SU-DHL-6 (cell line): ENCODE measurements around the gene PLCXD1.

ENCODE experiments used
- H2AFZ ChIP-seq: fragments of 200-600 bp; sonication (generic); 2 replicates; pipeline ENCODE4 v1.6.1; 2014; ENCODE audit warnings: low read depth, mild to moderate bottlenecking, moderate library complexity, mixed read lengths, antibody characterized with exemption, low read length; ENCODE audit not compliant: severe bottlenecking
- H3F3A ChIP-seq: fragments of 200-600 bp; shearing (Covaris generic); 2 replicates; pipeline ENCODE4 v1.6.0; 2016; ENCODE audit warnings: antibody characterized with exemption, mild to moderate bottlenecking; ENCODE audit not compliant: insufficient read depth
- H3K27ac ChIP-seq: fragments of 200-600 bp; sonication (generic); 2 replicates; pipeline ENCODE4 v1.5.1; 2016; ENCODE audit warnings: low read depth, mild to moderate bottlenecking, low read length, moderate library complexity, mixed read lengths
- H3K27me3 ChIP-seq: fragments of 200-600 bp; sonication (generic), shearing (Covaris generic); 2 replicates; pipeline ENCODE4 v1.6.0; 2014; ENCODE audit warnings: mild to moderate bottlenecking, low read length
- H3K36me3 ChIP-seq: fragments of 200-600 bp; sonication (generic); 2 replicates; pipeline ENCODE4 v1.6.1; 2014; ENCODE audit warnings: mild to moderate bottlenecking, low read length, mixed read lengths
- H3K4me2 ChIP-seq: fragments of 300-600, 200-600 bp; shearing (Covaris generic), sonication (generic); 2 replicates; pipeline ENCODE4 v1.6.0; 2014; ENCODE audit warnings: low read length, low read depth, mild to moderate bottlenecking; ENCODE audit not compliant: poor library complexity, severe bottlenecking
- H3K4me3 ChIP-seq: fragments of 200-600 bp; sonication (generic); 2 replicates; pipeline ENCODE4 v1.5.1; 2014; ENCODE audit warnings: antibody characterized with exemption, low read length, mild to moderate bottlenecking, mixed read lengths; ENCODE audit not compliant: insufficient read depth, poor library complexity, severe bottlenecking
- H3K79me2 ChIP-seq: fragments of 200-600 bp; sonication (generic); 2 replicates; pipeline ENCODE4 v1.6.1; 2014; ENCODE audit warnings: mild to moderate bottlenecking, low read length, moderate library complexity; ENCODE audit not compliant: insufficient read depth
- H3K9ac ChIP-seq: fragments of 200-600 bp; sonication (generic); 2 replicates; pipeline ENCODE4 v1.7.0; 2014; ENCODE audit warnings: mild to moderate bottlenecking, low read length
- H3K9me2 ChIP-seq: fragments of 200-600 bp; sonication (generic); replicated peaks from 2 replicates; pipeline ENCODE4 v1.6.1; 2014; ENCODE audit warnings: low read length; ENCODE audit not compliant: insufficient read depth
- H3K9me3 ChIP-seq: fragments of 200-600 bp; sonication (generic); 2 replicates; pipeline ENCODE4 v1.6.1; 2014; ENCODE audit warnings: low read length, mixed read lengths; ENCODE audit not compliant: insufficient read depth
- H4K20me1 ChIP-seq: fragments of 200-600 bp; sonication (generic); 2 replicates; pipeline ENCODE4 v1.6.1; 2014; ENCODE audit warnings: low read depth, mild to moderate bottlenecking, antibody characterized with exemption, low read length, moderate library complexity, mixed read lengths
- CTCF ChIP-seq: fragments of 200-600 bp; sonication (generic); IDR thresholded peaks from one replicate; pipeline ENCODE4 v1.5.1; 2017; ENCODE audit warnings: antibody characterized with exemption, mild to moderate bottlenecking, low read length, moderate library complexity; ENCODE audit not compliant: insufficient read depth, poor library complexity, severe bottlenecking
- EZH2phosphoT487 ChIP-seq: fragments of 200-600 bp; sonication (generic), shearing (Covaris generic); conservative IDR thresholded peaks from 2 replicates; pipeline ENCODE4 v1.6.1; 2018; ENCODE audit warnings: mild to moderate bottlenecking, antibody characterized with exemption, low read length, moderate library complexity, mixed read lengths

PLCXD1 gene

DNA sequence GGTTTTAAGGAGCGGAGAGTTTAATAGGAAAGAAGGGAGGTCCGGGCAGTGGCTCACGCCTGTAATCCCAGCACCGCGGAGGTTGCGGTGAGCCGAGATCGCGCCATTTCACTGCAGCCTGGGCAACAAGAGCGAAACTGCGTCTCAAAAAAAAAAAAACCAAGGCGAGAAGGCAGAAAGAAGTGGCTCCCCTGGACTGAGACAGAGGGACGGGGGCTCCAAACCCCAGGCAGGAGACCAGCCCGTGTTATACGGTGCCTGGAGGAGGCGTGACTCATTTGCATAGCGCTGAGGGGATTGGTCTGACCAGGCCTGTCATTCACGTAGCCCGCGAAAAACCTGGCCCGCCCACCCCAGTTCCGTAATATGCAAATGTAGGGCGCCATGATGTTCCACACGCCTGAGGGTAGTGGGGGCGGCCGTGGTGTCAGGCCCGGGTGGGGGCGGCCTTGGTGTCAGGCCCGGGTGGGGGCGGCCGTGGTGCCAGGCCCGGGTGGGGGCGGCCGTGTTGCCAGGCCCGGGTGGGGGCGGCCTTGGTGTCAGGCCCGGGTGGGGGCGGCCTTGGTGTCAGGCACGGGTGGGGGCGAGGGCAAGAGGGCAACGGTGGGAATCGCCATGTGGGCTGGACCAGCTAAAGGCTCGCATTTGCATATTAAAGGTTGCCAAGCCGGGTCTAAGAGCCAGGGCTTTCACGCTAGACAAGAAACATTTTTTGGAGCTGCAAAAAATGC is 2.1 kb downstream of the PLCXD1 start:
- Histone ChIP-seq H3K27me3 (no peaks in the 10 kb centered on the region), H3K9me2 (no peaks in the 10 kb centered on the region), H3K27ac (peak overlapping the region; percentile 87), H3K9ac (peak overlapping the region; percentile 42), H3K9me3 (no peaks in the 10 kb centered on the region), H3K4me3 (no peak overlapping the region), H3K36me3 (peaks cover 2% of the 10 kb centered on the region; the same call in 1 of the 2 replicates), H3K4me2 (peak overlapping the region; percentile 58), H2AFZ (no peak overlapping the region), H4K20me1 (no peaks in the 10 kb centered on the region), H3K79me2 (no peaks in the 10 kb centered on the region), H3F3A (peaks cover 15% of the 10 kb centered on the region)
- no peak for TF ChIP-seq CTCF
- TF ChIP-seq EZH2phosphoT487, result no peak

DNA sequence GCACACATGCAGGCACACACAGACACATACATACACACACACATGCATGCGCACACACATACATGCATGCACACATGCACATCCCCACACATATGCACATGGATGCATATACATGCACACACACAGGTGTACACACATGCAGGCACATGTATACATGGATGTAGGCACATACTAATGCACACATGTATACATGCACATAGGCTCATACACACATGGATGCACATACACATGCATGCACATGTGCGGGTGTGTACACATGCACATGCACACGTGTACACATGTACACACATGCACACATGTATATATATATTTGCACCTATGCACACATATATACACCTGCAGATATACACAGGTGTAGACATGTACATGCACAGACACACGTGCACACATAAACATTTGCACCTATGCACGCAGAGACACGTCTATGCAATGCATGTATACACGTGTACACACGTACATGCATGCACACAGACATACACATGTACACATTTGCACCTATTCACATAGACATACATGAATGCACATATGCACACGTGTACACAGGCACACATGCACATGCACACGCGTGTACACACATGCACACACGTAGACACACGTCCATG is 4.0 kb downstream of the PLCXD1 start:
- no peak overlapping the region for H3K4me3 ChIP-seq
- no peak overlapping the region for H2AFZ ChIP-seq
- no peaks in the 10 kb centered on the region for H3K9me2 ChIP-seq
- peaks cover 2% of the 10 kb centered on the region; the same call in 1 of the 2 replicates for H3K36me3 ChIP-seq
- H3K79me2 ChIP-seq, result no peaks in the 10 kb centered on the region
- H4K20me1 ChIP-seq, result no peaks in the 10 kb centered on the region
- H3K4me2 ChIP-seq, result no peak overlapping the region
- no peaks in the 10 kb centered on the region for H3K27me3 ChIP-seq
- no peaks in the 10 kb centered on the region for H3K9me3 ChIP-seq
- no peak overlapping the region for H3K27ac ChIP-seq
- no peak overlapping the region for H3K9ac ChIP-seq
- peaks cover 15% of the 10 kb centered on the region for H3F3A ChIP-seq
- TF ChIP-seq EZH2phosphoT487 (no peak), CTCF (no peak)

GRCh38 chrX:287670-288069 is 6.5 kb downstream of the PLCXD1 start:
- Histone ChIP-seq H3K4me2 (no peak overlapping the region), H3K27ac (no peak overlapping the region), H2AFZ (no peak overlapping the region), H3K9me2 (no peaks in the 10 kb centered on the region), H3K4me3 (no peak overlapping the region), H3K9ac (no peak overlapping the region), H4K20me1 (no peaks in the 10 kb centered on the region), H3K9me3 (no peaks in the 10 kb centered on the region), H3K79me2 (no peaks in the 10 kb centered on the region), H3K27me3 (no peaks in the 10 kb centered on the region), H3F3A (no peaks in the 10 kb centered on the region), H3K36me3 (peaks cover 2% of the 10 kb centered on the region; the same call in 1 of the 2 replicates)
- TF ChIP-seq CTCF (no peak), EZH2phosphoT487 (no peak)
